ENCODE results near the gene SCNN1B.
"Not testable (repeated sequence)": the region's sequence is repeated elsewhere in the genome, so short reads cannot be mapped to it uniquely, and the experiment has no call there.

SCNN1B gene

GRCh38 chr16:23355106-23355670 lies 53.1 kb downstream of the SCNN1B start:
- DNase-seq (ENCODE audit: low read depth in 2 of 2): no peak

GRCh38 chr16:23356941-23357340 lies 54.8 kb downstream of the SCNN1B start:
- DNase-seq (ENCODE audit: low read depth in 2 of 2): no peak

- no peak for DNase-seq (ENCODE audit: low read depth in 2 of 2)
Measured at GRCh38 chr16:23357761-23358290, 55.7 kb downstream of the SCNN1B start.

- no peak for DNase-seq (ENCODE audit: low read depth in 2 of 2)
Measured at GRCh38 chr16:23359092-23359760, 57.1 kb downstream of the SCNN1B start.

- no peak for DNase-seq (ENCODE audit: low read depth in 2 of 2)
Measured at GRCh38 chr16:23362460-23363317, 60.6 kb downstream of the SCNN1B start.

GRCh38 chr16:23365602-23366240 lies 63.6 kb downstream of the SCNN1B start:
- DNase-seq (ENCODE audit: low read depth in 2 of 2): no peak

GRCh38 chr16:23366341-23366740 lies 64.2 kb downstream of the SCNN1B start:
- not testable (repeated sequence) for DNase-seq (ENCODE audit: low read depth in 2 of 2)

- no peak for DNase-seq (ENCODE audit: low read depth in 2 of 2)
Measured at GRCh38 chr16:23367564-23367963, 65.5 kb downstream of the SCNN1B start.

GRCh38 chr16:23367988-23368387 lies 65.9 kb downstream of the SCNN1B start:
- DNase-seq (ENCODE audit: low read depth in 2 of 2): no peak

GRCh38 chr16:23368469-23368868 lies 66.4 kb downstream of the SCNN1B start:
- no peak for DNase-seq (ENCODE audit: low read depth in 2 of 2)

GRCh38 chr16:23369416-23369815 lies 67.3 kb downstream of the SCNN1B start:
- no peak for DNase-seq (ENCODE audit: low read depth in 2 of 2)

- DNase-seq (ENCODE audit: low read depth in 2 of 2): no peak
Measured at GRCh38 chr16:23371368-23371767, 69.3 kb downstream of the SCNN1B start.

- DNase-seq (ENCODE audit: low read depth in 2 of 2): no peak
Measured at GRCh38 chr16:23373436-23374219, 71.5 kb downstream of the SCNN1B start.

- no peak for DNase-seq (ENCODE audit: low read depth in 2 of 2)
Measured at GRCh38 chr16:23374721-23375510, 72.8 kb downstream of the SCNN1B start.

GRCh38 chr16:23375643-23376042 lies 73.5 kb downstream of the SCNN1B start:
- no peak for DNase-seq (ENCODE audit: low read depth in 2 of 2)

GRCh38 chr16:23377071-23377931 lies 75.2 kb downstream of the SCNN1B start:
- DNase-seq (ENCODE audit: low read depth in 2 of 2): no peak

GRCh38 chr16:23378256-23378655 lies 76.2 kb downstream of the SCNN1B start:
- DNase-seq (ENCODE audit: low read depth in 2 of 2): no peak

- DNase-seq (ENCODE audit: low read depth in 2 of 2): no peak
Measured at GRCh38 chr16:23378921-23379320, 76.8 kb downstream of the SCNN1B start.

- DNase-seq (ENCODE audit: low read depth in 2 of 2): no peak
Measured at GRCh38 chr16:23379707-23380106, 77.6 kb downstream of the SCNN1B start.
